HG02759 (cell line): ENCODE measurements around the gene GLIPR2.
"Not testable (repeated sequence)": the region's sequence is repeated elsewhere in the genome, so short reads cannot be mapped to it uniquely, and the experiment has no call there.

ENCODE experiments used
- ATAC-seq: cut with Tn5 transposase; IDR thresholded peaks from one replicate; pipeline ENCODE4 v1.9.1; 2021; ENCODE audit warnings: mild to moderate bottlenecking, moderate library complexity; ENCODE audit not compliant: unreplicated experiment

GLIPR2 gene

DNA sequence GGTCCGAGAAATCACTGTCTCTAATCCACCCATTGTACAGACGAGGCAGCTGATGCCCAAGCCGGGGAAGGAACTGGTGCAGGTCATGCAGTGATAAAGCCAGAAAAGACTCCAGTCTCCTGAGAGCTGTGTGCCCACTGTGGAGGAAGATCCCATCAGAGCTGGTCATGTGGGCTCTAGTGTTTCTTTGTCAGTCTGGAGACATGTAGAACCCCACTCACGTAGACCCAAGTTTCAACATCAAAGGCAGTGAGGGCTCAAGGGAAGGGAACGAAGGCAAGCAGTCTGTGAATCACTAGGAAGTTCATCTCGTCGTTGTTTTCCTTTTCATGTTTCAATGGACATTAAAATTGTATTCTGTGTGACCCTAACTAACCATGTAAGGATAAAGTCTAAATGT lies 14.6 kb upstream of the GLIPR2 start:
- ATAC-seq = no peak

GRCh38 chr9:36123515-36123914 lies 13.0 kb upstream of the GLIPR2 start:
- ATAC-seq = no peak

- no peak for ATAC-seq
Measured at GRCh38 chr9:36125062-36125855, 11.3 kb upstream of the GLIPR2 start.

DNA sequence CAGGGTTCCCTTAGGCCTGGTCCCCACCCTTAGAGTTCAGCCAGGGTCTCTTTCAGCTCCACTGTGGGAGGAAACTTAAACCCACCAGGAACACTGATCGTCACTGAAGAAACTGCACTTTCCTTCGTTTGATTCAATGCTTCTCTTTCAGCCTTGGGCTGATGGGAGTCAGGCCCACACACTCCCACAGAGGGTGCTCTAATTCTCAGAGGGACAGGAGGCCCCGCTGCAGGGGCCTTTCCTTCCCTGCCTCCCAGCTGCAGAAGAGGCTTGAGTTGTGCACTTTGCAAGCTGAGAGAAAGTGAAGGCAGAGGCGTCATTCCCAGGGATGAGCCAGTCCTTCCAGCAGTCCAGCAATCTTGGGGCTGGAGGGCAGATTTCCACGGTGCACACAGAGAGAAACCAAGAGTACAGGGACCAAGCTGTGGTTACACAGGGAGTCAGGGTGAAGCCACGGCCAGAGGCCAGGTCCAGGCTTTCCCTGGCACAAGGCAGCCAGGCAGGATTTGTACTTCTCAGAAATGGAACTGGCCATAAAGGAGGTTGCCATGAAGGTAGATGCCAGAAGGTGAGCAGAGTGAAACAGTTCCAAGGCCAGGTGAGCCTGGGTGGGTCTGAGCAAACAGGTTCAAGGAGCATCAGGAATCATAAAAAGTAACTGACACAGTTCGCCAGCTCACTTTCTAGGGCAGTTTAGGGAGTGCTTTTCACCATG lies 10.4 kb upstream of the GLIPR2 start:
- ATAC-seq = no peak

GRCh38 chr9:36127652-36128244 lies 8.8 kb upstream of the GLIPR2 start:
- no peak for ATAC-seq

DNA sequence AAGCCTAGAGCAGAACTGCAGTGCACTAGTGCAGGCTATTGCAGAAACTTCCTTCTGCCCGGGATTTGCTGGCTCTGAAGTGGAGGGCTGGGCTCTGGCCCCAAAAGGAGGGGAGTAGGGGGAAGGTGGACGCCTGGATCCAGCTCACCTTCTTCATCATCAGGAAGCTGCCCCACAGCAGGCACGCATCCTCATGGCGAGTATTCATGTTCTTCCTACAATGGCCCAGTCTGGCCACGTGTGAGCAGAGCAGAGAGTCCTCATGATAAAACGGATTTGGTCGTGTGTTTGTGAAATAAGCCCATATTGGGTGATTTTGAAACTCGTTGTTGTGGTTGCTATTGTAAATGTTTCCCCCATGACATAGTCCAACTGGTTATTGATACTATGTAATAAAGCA lies 8.2 kb upstream of the GLIPR2 start:
- no peak for ATAC-seq

GRCh38 chr9:36129139-36129538 lies 7.4 kb upstream of the GLIPR2 start:
- ATAC-seq = no peak

- not testable (repeated sequence) for ATAC-seq
Measured at GRCh38 chr9:36131666-36132065, 4.9 kb upstream of the GLIPR2 start.

DNA sequence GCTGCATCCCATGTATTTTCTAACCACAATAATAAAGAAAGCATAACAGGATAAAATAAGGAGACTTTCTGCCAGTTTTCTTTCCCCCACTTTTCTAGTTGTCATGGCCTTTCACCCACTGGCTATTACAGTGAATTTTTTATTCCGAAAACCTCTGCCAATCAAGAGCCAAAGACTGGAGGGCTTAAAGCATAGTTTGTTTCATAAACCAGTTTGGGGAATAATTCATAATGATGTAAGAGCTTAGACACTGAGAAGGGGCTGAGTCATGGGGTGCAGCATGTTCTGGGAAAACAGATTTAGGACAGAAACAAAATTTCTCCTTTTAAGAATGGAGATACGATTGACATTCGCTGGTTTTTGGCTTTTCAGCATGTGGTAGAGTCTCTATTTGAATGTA lies 4.4 kb upstream of the GLIPR2 start:
- ATAC-seq = no peak

DNA sequence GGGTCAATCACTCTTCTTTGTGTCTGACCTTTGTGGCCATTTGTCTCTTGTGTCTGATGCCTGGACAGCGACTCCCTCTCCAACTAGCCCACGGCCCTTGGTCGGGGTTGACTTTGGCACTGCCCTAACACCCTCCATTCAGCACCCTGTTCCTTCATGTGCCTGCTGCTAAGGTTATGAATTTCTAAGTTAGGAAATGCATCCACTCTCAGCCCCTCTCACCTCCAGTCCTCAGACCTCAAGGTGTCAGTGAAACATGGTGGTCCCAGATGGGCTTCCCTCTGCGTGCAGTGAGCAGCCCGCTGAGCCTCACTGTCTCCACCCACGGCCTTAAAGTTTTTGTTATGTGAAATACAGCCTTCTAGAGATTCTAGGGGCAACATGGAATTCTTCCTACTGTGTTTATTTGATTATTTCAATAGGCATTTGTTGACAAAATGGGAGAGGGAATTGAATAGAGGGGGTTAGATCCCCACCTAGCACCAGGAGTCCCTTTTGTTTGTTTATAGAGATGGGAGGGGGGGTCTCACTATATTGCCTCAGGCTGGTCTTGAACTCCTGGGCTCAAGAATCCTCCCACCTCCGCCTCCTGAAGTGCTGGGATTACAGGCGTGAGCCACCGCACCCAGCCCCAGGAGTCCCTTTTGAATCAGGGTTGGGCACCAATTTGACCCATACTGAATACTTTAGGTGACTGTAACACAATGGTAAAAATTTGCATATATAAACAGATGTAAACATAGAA lies 1.6 kb upstream of the GLIPR2 start:
- no peak for ATAC-seq

DNA sequence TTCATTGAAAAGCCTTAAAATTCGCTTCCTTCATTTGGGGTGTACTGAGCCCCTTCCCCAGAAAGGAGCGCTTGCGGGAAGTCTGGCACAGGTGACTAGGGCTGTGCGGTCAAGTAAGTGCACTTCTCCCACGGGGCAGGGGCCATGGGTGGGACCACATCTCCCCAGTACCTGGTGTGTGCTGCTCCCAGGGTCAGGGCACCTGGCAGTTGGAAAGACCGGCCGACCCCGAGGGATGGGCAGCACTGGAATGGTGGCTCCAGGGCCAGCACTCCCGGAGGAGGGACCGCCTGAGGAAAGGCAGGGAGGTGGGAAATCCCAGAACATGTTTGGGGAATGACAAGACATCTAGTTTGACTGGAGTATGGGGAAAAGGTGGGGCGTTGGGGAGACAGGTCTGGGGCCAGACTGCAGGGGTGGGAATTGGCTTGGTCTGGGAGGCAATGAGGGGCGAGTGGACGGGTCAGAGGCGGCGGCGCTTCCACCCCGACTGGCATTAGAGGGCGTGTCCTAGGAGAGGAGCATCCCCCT lies 727 bp upstream of the GLIPR2 start:
- no peak for ATAC-seq

GRCh38 chr9:36136894-36137391 lies 410 bp downstream of the GLIPR2 start:
- no peak for ATAC-seq

DNA sequence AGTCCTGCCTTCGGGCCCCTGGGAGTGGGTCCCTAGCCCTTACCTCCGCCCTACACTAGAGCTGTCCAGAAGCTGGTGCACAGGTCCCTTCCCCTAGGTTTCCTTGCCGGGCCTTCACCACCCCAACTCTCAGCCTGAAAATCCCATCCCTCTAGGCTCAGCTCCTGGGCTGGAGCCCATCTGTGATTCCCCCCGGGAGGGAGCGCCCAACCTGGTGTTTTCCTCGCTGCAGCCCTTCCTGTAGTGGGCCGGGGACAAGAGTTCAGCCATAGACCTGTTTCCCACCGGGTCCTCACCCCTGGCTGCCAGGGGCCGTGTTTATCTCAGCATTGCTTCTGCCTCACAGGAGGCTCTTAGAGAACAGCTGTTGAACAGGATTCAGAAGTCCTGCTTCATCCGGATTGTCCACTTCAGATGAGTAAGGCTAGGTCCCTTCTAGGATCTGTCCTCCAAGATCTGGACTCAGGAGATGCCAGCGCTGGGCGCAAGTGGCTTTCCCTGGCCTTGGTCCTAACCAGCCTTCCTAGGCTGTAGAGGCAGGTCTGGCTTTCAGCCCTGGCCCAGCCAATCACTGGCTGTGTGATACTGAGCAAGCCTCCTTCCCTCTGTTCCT lies 965 bp downstream of the GLIPR2 start:
- no peak for ATAC-seq

DNA sequence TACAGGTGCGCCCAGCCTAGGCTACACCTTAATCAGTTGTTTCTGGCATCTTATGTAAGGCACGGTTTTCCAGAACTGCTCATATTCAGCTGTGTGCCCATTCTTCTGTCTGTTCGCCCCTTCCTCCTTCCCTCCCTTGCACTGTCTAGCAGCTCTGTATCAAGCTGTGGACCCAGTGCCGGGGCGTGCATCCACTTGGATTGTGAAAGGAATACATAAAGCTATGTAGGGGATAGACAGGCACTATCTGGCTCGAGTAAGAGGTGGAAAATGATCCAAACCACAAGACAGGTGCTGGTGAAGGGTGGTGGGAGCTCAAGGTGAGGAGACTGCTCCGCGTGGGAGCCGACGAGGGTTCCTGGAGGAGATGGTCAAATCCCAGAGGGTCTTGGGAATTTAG lies 2.0 kb downstream of the GLIPR2 start:
- no peak for ATAC-seq

- ATAC-seq = no peak
Measured at GRCh38 chr9:36138901-36139300, 2.4 kb downstream of the GLIPR2 start.

- no peak for ATAC-seq
Measured at GRCh38 chr9:36140086-36141084, 3.9 kb downstream of the GLIPR2 start.

GRCh38 chr9:36141288-36141687 lies 4.8 kb downstream of the GLIPR2 start:
- no peak for ATAC-seq

DNA sequence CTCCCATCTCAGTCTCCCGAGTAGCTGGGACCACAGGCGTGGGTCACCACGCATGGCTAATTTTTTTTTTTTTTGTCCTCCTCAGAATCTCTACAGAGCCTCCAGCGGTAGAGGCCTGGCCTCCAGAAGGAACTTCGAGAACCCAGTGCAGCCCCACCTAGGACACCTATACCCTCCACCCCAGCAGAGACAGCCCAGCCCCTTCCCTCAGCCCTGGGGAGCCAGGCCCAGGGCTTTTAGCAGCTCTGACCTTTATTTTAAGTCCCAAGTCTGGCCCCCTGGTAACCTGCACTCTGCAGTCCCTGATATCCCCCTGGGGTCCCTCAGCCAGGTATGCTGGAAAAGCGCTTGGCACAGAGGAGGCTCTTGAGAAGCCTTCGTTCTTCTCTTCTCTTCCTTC lies 5.2 kb downstream of the GLIPR2 start:
- ATAC-seq = no peak

DNA sequence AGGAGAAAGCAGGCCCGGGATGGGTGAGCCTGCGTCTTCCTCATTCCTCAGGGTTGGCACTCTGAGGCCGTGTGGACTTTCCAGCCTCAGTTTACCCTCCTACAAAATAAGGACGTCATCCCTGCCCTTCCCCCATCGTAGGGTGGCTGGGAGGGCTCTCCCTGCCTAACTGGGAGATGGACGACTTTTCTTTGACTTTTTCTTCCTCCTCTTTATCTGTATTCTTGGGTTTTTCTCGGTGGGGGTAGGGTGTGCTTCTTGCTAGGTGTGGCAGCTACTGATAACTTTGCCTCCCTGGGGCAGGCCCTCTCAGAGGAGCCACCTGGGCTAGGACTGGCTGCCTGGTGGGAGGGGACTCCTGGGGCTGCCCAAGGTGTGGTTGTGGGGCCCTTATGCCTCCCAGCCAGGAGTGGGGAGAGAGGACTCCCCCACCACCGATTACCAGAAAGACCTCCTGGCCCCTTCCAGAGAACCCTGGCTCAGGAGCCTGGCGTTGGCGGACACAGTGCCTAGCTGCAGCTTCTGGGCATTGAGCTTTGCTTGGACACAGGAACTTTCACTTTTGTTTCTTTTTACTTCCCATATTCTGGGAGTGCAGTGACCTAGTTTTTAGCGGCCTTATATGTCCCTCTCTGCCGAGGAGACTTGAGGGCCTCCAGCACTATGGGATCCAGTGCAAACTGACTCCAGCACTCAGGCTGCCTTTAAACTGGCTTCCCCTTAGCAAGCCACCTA lies 6.1 kb downstream of the GLIPR2 start:
- no peak for ATAC-seq
